GM21367 (cell line): ENCODE results near the gene IWS1.
"Not testable (repeated sequence)": the region's sequence is repeated elsewhere in the genome, so short reads cannot be mapped to it uniquely, and the experiment has no call there.

Source experiments
- ATAC-seq: cut with Tn5 transposase; IDR thresholded peaks from one replicate; pipeline ENCODE4 v1.9.1; 2021; ENCODE audit not compliant: unreplicated experiment

Gene IWS1

DNA sequence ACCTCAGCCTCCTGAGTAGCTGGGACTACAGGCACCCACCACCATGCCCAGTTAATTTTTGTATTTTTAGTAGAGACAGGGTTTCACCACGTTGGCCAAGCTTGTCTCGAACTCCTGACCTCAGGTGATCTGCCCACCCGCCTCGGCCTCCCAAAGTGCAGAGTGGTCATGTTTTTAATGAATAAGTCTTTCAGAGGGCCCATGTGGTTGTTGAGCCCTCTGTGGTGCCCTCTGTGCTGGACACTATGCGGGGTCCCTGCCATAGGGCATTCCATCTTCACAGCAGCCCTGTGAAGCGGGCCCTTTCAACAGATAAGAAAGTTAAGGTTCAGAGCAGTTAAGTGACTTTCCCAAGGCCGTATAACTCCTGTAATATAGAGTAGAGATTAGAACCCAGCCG lies 35.1 kb upstream of the IWS1 start:
- ATAC-seq = no peak

DNA sequence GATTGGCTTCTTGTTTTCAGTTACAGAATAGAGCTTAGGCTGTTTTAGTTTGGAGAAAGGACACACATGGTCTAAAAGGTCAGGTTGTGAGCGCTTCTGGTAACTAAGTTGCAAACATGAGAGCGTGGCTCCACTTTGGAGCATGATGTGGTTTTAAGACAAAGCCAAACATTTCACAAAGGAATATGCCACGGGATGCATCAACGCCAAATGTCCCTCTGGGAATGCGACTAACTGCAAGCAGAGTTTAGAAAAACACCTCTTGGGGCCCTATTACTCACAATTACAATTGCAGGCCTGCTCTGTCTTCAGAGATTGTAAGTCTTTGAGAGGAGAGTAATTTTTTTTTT lies 34.6 kb upstream of the IWS1 start:
- ATAC-seq = no peak

DNA sequence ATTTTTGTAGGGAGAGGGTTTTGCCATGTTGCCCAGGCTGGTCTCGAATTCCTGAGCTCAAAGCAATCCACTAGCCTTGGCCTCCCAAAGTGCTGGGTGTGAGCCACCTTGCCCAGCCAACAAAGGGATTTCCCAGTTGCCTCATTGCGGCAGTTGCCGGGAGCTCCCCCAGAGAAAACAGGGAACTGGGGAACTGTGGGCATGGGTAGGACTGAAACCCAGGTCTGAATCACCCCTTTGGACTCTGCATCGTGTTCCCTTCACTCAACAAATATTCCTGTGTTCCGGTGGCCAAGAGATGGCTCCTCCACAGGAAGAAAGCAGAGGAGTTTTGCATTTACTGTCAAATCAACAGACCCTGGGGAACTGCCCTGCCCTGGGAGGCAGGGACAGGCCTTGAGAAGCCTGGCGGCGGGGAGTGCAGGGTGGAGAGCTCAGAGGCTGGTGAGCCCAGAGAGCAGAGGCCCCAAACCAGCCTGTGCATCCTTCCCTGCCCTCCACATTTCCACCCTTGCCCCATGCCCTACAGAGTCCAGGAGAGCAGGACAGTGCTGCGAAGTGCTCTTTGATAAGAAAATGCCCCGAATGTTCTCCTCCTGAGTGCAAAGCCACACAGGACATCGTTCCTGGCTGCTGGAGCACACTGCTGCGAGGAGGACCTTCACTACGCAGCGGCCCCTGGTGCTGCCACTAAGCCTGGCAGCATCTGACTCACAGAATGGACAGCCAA lies 34.1 kb upstream of the IWS1 start:
- ATAC-seq = no peak

DNA sequence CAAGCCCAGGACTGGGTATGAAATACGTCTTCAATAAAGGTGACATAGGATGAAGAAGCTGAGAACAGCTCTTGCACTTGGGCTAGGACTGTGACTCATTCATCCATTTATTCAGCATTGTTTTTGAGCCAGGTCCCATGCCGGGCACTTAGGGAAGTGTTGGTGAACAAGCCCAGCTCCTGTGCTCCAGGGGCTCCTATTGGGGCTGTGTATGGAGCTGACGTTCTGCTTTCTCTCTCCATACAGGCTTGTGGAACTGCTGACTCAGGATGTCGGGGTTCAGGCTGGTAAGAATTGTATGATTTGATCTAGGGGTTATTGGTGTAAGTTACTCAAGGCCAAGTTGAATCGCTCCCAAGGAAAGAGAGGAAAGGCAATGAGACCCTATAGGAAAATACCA lies 33.2 kb upstream of the IWS1 start:
- no peak for ATAC-seq

DNA sequence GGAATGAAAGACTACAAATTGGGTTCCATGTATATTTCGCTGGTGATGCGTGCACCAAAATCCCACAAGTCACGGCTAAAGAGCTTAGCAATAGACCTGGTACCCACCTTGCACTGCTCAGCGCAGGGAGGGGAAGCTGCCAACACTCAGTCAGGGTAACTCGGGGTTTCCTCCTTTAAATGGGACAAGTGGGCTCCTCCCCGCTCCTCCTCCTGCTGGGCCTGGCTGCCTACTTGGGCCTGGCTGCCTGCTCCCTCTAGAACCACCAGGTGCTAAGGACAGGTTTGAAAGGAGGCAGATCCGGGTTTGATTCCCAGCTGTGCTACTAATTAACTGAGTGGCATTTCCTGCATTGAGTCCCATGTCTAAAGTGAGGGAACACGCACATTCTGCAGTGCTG lies 32.6 kb upstream of the IWS1 start:
- no peak for ATAC-seq

DNA sequence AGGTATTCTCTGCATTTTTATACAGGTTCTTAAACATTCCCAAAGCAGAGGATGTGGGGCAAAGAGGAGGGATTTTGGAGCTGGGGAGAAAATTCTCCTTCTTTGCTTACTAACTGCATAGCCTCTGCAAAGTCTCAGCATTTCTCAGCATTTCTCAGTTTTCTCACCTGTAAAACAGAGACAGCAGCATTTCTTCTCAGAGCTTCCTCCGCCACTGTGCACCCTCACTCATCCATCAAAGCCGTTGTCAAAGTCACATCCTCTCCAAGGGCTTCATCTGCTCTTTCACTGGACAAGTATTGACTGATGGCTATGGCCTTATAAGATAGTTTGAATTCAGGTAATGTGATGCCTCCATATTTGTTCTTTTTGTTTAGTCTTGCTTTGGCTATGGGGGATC lies 26.6 kb upstream of the IWS1 start:
- no peak for ATAC-seq

DNA sequence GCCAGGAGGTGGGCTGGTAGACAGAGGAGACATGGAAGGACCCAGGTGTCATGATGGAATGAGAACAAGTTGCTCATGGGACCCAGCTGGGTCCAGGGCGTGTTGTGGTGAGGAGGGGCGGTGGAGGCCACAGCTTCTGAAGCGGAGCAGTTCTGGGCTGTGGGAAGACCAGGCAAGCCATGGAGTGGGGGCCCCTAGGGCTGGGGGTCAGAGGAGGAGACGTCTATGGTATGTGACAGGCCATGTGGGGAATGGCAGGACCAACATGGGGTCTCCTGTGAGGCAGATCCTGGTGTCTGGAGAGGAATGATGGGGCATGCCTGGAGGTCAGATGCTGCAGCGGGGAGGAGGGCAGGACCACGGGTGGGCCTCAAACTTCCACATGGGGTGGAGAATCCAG lies 26.0 kb upstream of the IWS1 start:
- ATAC-seq = no peak

DNA sequence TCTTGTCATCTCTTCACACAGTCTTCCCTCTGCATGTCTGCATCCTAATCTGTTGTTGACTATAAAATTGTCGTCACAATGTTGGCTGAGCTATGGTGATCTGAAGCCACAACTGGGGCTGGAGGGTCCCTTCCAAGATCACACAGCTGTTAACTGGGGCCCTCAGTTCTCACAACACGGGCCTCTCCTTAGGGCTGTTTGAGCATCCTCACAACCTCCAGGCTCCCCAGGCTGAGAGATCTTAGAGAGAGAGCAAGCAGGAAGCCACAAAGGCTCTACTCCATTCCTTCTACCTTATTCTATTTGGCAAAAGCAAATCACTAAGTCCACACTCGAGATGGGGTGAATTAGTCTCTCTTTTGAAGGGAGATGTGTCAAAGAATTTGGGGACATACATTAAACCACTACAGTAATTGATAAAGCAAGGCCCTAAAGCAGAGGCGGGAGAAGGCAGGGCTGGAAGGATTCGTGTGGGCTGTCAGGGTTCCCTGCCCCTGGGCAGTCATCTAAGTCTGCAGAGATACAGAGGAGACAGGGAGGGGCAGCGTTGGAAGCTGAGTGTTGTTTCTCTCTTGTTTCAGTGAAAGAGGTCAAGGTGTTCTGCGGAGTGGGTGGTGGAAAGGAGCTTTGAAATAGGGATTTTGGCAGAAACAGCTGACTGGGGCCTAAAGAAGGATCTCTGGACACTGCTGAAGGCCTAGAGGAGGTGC lies 25.1 kb upstream of the IWS1 start:
- ATAC-seq = no peak

DNA sequence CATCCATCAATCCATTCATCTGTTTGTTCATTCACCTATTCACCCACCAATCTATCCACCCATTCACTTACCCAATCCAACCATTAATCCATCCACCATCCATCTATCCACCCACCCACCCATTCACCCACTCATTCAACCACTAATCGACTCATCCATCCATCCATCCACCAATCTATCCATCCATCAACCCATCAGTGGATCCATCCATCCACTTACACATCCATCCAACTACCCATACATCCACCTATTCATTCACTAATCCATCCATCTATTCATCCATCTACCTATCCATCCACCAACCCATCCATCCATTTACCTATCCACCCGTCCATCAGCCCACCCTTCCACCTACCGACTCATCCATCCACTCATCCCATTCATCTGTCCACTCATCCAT lies 20.5 kb upstream of the IWS1 start:
- ATAC-seq = no peak

DNA sequence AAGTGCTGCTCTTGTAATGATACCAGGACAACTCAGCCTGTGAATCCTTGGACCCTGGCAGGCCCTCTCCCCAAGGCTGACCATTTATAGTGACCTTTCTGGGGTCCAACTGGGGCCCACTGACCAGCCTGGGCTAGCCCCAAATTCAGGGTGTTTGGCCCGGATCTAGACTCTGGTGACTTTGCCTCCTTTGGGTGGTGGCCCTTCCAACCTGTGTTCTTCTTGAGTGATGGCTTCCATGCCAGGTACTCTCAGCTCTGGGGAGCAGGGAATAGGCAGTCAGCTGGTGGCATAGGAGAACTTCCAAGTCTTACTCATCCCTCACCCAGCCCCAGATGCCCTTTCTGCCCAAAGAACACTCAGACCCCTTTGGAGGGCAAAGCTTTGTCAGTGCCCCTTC lies 19.5 kb upstream of the IWS1 start:
- no peak for ATAC-seq

DNA sequence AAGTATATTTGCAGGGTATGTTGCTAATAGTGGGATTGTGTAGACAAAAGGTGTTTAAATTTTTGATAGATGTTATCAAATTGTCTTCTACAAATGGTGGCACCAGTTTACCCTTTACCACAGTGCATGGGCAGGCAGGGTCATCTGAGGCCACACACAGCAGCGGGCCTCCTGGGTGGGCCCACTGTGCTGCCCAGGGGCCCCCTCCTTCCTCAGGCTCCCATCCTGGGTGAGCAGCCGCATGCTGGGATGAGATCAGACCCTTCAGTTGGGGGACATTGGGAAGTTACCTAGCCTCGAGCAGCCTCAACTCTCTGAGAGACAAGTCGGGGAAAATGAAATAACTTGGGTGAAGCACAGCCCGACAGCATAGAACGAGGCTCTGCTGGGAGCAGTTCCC lies 18.9 kb upstream of the IWS1 start:
- ATAC-seq = no peak

DNA sequence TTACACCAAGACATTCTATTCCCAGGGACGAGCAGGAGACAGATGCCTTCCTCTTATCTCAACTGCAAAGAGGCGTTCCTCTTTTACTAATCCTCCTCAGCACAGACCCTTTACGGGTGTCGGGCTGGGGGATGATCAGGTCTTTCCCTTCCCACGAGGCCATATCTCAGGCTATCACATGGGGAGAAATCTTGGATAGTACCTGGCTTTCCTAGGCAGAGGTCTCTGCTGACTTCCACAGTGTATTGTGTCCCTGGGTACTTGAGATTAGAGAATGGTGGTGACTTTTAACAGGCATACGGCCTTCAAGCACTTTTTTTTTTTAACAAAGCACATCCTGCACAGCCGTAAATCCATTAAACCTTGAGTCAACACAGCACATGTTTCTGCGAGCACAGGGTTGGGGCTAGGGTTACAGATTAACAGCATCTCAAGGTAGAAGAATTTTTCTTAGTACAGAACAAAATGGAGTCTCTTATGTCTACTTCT lies 16.8 kb upstream of the IWS1 start:
- ATAC-seq = not testable (repeated sequence)

DNA sequence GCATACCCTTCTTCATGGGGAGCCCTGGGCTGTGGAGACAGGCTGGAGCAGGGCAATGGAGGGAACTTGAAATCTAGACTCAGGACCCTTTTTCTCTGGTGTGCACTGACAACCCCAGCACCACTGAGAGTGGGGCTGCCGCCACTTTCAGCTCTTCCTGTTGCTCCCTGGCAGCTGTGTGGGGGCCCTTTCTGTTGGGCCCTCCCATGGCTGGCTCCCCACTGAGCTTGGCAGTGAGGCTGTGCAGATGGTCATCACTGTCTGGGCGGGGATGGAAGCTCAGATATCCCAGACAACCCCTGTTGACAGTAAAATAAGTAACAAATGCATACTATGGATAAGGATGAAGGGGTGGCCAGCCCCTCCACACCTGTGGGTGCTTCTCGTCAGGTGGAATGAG lies 15.9 kb upstream of the IWS1 start:
- no peak for ATAC-seq

DNA sequence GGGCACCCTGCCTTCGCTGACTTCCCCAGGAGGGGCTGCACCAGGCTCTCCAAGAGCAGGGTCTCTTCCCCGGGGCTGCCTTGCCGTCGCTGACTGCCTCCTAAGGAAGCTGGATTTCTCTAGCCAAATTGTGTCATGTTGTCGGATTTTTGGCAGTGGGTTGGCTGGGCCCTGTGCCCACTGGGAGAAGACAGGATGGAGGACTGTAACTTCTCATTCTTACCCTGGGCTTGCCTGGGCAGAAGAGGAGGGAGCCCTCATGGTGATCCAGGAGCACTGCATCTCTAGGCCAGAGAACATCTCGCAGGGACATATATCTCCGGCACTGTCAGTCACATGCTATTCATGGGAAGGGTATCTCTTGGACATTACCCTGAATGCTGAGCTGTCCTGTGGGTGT lies 15.5 kb upstream of the IWS1 start:
- ATAC-seq = no peak

DNA sequence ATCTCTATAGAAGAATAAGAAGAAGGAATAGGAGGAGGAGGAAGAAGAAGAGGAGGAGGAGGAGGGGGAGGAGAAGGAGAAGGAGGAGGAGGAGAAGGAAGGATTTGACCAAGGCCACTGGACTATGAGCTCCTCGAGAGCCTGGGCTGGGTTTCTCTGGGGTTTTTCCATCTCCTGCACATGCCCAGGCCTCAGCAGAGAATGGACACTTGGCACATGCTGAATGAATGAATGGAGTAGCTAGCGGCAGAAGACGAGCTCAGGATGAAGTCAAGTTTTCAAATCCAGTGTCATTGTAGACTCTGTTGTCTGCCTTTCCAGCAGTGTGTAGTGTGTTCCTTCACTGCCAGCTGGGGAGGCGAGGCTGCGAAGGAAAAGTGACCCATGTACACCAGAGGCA lies 11.4 kb upstream of the IWS1 start:
- ATAC-seq = no peak

DNA sequence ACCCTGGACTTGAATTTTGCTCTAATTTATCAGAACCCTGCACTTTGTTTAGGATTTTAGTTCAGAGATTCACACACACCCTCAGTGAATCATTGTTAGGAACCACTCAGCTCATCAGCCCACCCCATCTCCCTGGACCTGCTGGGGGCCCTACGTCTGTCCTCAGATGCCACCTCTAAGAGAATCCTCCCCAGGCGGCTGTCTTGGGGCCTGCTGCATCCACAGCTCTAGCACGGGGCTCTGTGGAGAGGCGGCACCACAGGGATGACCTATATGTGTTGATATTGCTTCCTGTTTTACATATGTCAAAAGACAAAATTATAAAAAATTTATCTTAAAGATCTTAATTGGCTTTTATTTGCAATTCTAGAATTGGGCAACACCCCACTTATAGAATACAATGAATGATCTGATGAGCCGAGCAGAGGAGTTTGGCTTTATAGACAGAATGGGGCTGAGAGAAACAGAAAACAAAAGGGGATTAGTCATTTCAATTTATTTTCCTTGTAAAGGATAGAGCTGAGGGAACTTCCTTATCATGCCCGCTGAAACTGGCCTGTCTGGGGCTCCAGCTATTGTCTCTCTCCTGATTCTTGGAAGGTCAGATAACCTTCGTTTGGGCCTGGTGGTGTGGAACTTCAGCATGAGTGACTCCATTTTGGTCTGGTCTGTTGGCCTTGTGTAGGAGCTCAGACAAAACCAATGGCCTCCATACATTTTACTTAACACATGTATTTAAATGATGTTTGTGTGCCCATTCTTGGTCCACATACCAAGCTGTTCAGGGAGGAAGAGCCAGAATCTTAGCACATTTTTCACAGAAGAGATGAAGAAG lies 10.6 kb upstream of the IWS1 start:
- no peak for ATAC-seq

DNA sequence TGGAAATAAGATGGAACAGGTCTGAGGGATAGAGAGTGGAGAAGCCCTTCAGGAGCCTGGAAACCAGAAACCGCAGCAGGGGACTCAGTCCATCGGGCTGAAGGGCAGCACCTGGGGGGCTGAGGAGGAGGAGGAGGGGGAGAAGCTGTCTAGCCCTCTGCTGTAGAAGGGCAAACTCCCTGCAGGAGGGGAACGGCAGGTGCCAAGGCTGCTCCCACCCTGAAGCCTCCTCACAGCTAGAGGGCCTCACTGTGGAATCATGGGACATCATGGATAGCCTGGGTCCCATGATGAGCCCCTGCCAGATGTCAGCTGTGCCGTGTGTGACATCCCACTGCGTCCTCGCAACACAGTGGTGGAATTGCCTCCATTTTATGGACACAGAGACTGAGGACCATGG lies 9.6 kb upstream of the IWS1 start:
- ATAC-seq = no peak

DNA sequence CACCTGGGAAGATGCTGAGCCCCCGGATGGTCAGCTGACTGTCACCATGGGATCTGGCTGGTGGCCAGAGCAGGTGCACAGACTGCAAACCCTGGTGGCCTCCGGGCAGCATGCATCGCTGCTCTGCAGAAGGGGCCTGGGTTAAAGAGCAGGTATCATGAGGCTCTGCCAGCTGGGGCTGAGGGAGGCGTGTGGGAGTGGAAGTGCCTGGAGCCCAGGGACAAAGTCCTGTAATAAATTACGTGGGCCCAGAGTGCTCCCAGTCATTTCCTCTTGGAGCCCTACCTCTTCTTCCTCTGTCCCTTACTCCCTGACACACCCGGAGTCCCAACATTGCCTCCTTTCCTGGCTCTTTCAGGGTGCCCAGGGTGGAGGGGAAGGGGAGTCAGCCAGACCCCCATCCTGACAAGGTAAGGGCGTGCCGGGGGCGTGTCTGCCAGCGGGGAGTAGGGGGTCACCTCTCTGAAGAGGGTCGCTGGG lies 9.2 kb upstream of the IWS1 start, which contains the start of gene MYO7B:
TSS of gene MYO7B (plus strand) at position 262 of the 480 bp plus-strand sequence. CDS start 24,040 bp downstream, outside the sequence.
- no peak for ATAC-seq

DNA sequence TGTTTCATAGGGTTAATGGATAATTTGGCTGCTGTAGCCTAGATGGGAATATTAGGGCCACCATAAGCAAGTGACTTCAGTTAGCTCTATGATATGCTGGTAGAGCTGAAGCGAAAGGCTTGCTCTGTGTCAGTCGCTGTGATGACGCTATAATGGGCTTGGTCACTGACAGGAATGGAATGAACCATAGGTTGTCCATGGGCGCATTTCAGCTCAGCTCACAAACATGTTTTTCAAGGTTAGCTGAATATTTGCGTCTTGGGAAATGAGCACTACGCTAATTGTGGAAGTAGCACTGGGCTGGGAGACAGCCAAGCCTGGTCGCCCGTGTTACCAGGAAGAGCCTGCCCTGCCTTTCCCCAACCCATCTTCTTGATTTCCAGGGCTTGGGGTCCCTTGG lies 6.0 kb upstream of the IWS1 start:
- no peak for ATAC-seq

DNA sequence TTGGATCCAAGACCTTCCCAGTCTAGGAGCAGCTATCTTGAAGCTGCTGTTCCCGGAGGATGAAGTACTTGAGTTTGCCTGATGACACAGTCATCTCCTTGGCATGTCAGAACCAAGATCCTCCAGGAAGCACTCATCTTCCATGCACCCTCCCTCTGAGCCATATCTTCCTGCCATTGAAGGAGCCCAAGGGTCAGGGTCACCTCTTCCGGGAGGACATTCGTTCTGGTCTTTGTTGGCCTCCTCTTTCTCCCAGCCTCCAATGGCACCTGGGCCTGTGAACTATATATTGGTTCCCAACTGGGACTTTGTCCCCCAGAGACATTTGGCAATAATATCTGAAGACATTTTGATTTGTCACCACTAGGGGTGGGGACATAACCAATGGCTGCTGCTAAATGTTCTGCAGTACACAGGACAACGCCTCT lies 4.9 kb upstream of the IWS1 start:
- no peak for ATAC-seq

DNA sequence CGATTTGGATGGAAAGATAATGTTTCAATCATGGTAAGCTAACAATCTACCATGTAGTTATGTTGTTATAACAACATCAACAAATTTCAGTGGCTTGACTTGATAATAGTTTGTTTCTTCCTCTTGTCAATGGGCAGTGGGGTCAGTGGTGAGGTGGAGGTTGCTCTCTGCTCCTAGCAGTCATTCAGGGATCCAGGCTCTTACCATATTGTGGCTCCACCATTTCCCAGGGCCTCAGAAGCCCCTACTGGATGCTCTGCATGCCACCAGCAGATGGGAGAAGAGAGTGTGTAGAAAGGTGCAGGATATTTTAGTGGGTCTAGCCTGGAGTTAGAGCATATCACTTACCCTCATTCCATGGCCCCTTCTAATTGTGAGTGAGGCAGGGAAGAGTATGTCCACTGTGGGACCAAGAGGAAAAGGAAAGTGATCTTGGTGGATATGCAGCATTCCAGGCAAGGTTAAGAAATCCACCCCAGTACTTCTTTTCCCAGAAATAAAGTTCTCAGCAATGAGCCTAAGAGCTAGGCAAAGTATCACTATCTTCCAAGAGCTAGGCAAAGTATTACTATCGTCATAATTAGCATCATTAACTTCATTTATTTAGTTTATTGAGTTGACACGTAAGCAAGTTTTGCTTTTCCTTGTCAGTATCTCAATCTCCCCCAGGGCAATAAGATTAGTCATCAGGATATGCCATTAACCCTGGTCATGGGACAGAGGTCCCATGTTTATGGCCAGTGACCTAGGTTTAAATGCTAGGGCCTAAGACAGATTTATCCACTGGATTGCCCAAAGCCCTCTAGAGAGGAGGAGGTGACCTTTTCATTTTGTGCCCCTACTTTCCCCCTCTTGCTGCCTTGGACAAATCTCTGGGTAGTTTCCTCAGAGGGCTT lies 4.2 kb upstream of the IWS1 start:
- ATAC-seq = no peak
